Measurements from ENCODE around the gene NACC1. TPM values are rescaled to one million over a fixed set of nuclear protein-coding genes. Genes with fewer than 3 reads are reported as not detected.

Gene NACC1
- total RNA-seq, 4 donors from 2014 or later, result 31.6 to 54.2 (median 36.5) TPM

DNA sequence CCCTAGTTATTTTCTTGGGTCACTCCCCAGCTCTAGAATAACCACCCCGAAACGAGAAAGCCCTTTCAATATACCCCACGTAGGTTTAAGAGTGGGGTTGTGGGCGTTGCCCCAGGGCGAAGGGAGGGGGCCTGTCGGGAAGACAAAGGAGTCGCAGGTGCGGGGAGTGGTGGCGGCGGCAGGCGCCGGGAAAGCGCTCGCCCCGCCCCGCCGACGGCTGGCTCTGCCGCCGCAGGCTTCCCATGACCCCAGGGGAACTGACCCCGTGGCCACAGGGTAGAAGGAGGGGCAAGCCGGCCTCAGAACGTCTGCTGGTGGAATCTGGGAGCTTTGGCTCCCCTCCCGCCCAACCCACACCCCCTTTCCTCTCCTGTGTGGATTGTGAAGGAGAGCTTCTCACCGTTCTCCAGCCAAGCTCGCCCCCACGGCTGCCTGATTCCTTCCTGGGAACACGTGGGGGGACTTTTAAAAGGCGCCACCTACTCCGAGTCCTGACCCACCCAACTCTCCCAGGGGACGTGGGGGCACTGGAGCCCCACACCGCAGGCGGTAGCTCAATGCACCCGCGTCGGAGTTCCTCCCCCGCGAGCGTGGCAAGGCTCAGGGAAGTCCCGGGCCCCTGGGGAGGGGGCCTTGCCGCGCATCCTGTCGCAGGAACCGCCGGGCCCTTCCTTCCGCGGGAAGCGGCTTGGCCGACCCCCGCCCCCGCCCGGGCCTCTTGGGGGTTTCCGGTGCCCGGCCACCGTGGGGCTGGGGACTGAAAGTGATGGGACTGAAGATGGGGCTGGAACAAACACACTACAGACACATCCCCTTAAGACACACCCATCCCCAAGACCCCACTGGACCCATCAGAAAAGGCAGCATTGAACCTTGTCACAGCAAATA is 37.7 kb downstream of the NACC1 start:
- peak overlapping the region; percentile 70 to 92 (median 86) for H3K4me3 ChIP-seq
- intact Hi-C loops (cut with DNase I; ENCODE audit: low total_unique reads), result loop anchor here (10.0 kb wide), 2 partner anchors 371 to 1359 kb away; partner anchors contain the start of gene DNAJB1
- no peaks in the 10 kb centered on the region for H3K36me3 ChIP-seq
- in situ Hi-C loops (cut with MboI; ENCODE audit: low pct_ligation_motif_present in 1 of 4, low pct_unique_long_range_greater_than_20kb in 1 of 4, low sequenced_read_pairs in 3 of 4), result no loop called here
- WGBS, 2 donors (ENCODE audit: low coverage in 1 of 2), result 9% methylated on average over 28 of the region's 55 CpGs; no CpG with 5 or more reads in 1 of the 2 donors
- peak; percentile 88 for DNase-seq
- peak; percentile 16 for TF ChIP-seq POLR2A (IDR thresholded peaks at IDR 0.05)
- no peak for TF ChIP-seq EP300 (IDR thresholded peaks at IDR 0.05; ENCODE audit: low read depth)
- TF ChIP-seq, protein P1, sequence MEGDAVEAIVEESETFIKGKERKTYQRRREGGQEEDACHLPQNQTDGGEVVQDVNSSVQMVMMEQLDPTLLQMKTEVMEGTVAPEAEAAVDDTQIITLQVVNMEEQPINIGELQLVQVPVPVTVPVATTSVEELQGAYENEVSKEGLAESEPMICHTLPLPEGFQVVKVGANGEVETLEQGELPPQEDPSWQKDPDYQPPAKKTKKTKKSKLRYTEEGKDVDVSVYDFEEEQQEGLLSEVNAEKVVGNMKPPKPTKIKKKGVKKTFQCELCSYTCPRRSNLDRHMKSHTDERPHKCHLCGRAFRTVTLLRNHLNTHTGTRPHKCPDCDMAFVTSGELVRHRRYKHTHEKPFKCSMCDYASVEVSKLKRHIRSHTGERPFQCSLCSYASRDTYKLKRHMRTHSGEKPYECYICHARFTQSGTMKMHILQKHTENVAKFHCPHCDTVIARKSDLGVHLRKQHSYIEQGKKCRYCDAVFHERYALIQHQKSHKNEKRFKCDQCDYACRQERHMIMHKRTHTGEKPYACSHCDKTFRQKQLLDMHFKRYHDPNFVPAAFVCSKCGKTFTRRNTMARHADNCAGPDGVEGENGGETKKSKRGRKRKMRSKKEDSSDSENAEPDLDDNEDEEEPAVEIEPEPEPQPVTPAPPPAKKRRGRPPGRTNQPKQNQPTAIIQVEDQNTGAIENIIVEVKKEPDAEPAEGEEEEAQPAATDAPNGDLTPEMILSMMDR (IDR thresholded peaks at IDR 0.05), result no peak
- TF ChIP-seq POLR2AphosphoS5 (IDR thresholded peaks at IDR 0.05), result peak; percentile 12 to 83 (median 47)
- no peaks in the 10 kb centered on the region for H3K9me3 ChIP-seq
- no peaks in the 10 kb centered on the region for H3K27me3 ChIP-seq
- H3K27ac ChIP-seq, result peak overlapping the region; percentile 96 to 100 (median 99)
- peaks cover 0 to 24% (median 18%) of the 10 kb centered on the region in 4 donors for H3K4me1 ChIP-seq

DNA sequence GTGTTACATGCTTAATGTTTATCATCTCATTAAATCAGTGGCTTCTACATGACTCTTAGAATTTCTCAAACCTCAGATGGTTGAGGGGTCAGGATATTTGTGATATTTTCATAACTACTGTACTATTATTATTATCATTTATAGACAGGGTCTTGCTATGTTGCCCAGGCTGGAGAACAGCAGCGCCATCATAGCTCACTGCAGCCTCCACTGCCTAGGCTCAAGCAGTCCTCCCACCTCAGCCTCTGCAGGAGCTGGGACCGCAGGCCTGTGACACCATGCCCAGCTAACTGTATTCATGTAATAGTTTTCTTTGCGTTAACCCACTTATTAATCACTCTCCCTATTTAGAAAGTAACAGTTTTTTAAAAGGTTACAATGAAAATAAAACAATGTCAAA is 41.6 kb downstream of the NACC1 start:
- H3K4me3 ChIP-seq, result no peak overlapping the region
- peaks cover 24 to 61% (median 44%) of the 10 kb centered on the region in 4 donors for H3K4me1 ChIP-seq
- WGBS, 2 donors (ENCODE audit: low coverage in 1 of 2), result 97% methylated on average over 3 of the region's 3 CpGs; no CpG with 5 or more reads in 1 of the 2 donors
- H3K27me3 ChIP-seq, result no peaks in the 10 kb centered on the region
- H3K27ac ChIP-seq, result no peak overlapping the region
- in situ Hi-C loops (cut with MboI; ENCODE audit: low pct_ligation_motif_present in 1 of 4, low pct_unique_long_range_greater_than_20kb in 1 of 4, low sequenced_read_pairs in 3 of 4), result no loop called here
- H3K9me3 ChIP-seq, result no peaks in the 10 kb centered on the region
- intact Hi-C loops (cut with DNase I; ENCODE audit: low total_unique reads), result loop anchor here (10.0 kb wide), 2 partner anchors 375 to 1355 kb away; partner anchors contain the start of gene DNAJB1
- DNase-seq, result no peak
- TF ChIP-seq, protein P1 (IDR thresholded peaks at IDR 0.05), result no peak
- TF ChIP-seq POLR2A (IDR thresholded peaks at IDR 0.05) (no peak), EP300 (IDR thresholded peaks at IDR 0.05; ENCODE audit: low read depth) (no peak), POLR2AphosphoS5 (IDR thresholded peaks at IDR 0.05) (peak in 1 of 3 donors; percentile 36)
- H3K36me3 ChIP-seq, result no peaks in the 10 kb centered on the region

DNA sequence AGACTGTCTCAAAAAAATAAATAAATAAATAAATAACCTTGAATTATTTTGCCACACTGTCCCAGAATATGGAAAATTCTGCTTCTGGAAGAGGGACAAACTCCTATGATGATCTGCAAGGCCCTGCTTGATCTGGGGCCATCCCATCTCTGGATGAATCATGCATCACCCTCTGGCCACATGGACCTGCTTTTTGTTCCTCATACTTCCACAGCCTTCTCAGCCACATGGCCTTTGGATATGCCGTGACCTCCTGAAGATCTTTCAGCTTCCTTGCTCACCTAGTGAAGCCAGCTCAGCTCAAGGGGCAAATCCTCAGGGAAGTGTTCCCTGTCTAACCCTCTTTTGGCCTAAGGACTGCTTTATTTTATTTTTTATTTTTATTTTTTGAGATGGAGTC is 42.5 kb downstream of the NACC1 start:
- peak overlapping the region in 1 of 4 donors; percentile 97 for H3K27ac ChIP-seq
- H3K4me1 ChIP-seq, result peaks cover 31 to 61% (median 43%) of the 10 kb centered on the region in 4 donors
- H3K27me3 ChIP-seq, result no peaks in the 10 kb centered on the region
- no peak for DNase-seq
- WGBS, 2 donors (ENCODE audit: low coverage in 1 of 2), result 71 to 94% methylated on average over 1 of the region's 1 CpG
- intact Hi-C loops (cut with DNase I; ENCODE audit: low total_unique reads), result no loop called here
- H3K4me3 ChIP-seq, result no peak overlapping the region
- H3K36me3 ChIP-seq, result no peaks in the 10 kb centered on the region
- in situ Hi-C loops (cut with MboI; ENCODE audit: low pct_ligation_motif_present in 1 of 4, low pct_unique_long_range_greater_than_20kb in 1 of 4, low sequenced_read_pairs in 3 of 4), result no loop called here
- TF ChIP-seq POLR2A (IDR thresholded peaks at IDR 0.05) (no peak), POLR2AphosphoS5 (IDR thresholded peaks at IDR 0.05) (peak in 1 of 3 donors; percentile 33)
- no peaks in the 10 kb centered on the region for H3K9me3 ChIP-seq

DNA sequence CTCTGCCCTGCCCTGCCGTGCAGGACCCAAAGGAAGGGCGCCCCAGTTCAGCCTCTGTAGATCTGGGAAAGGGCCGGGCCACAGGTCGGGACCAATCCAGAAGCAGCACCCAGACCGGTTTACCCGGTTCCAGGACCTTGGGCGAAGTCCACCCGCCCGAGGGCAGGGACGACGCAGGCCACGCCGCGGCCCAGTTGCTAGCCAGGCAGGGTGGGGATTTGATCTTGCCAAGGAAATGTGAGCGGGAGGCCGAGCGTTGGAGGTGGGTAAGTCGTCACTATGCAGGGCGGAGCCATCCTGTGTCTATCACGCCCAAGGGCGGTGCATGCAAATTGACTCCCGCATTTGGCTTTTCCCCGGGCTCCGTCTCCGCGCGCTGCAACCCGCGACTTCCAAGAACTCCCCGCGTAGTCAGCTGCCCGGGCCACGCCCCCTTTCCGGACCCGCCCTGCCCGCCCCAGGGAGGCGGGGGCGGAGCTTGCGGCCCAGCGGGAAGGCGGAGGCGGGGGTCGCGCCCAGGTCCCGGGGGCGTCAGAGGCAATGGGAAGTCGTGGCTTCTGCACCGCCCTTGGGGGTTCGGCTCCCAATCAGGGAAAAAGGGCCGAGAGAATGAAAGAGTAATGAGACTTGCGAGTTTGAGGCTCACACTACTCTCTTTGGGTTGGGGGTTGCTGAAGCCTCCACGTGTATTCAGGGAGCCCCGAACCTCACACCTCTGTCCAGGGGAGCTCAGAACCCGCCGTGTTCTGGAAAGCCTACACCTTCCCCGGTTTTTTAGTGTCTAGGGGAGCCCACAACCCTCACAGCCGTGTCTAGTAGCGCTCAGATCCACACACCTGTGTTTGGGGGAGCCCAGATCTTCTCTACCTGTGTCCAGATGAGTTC is 44.9 kb downstream of the NACC1 start:
- peaks cover 36 to 67% (median 57%) of the 10 kb centered on the region in 4 donors for H3K4me1 ChIP-seq
- no peaks in the 10 kb centered on the region for H3K36me3 ChIP-seq
- intact Hi-C loops (cut with DNase I; ENCODE audit: low total_unique reads), result no loop called here
- no peaks in the 10 kb centered on the region for H3K9me3 ChIP-seq
- no peaks in the 10 kb centered on the region for H3K27me3 ChIP-seq
- peak overlapping the region; percentile 95 to 98 (median 97) for H3K27ac ChIP-seq
- in situ Hi-C loops (cut with MboI; ENCODE audit: low pct_ligation_motif_present in 1 of 4, low pct_unique_long_range_greater_than_20kb in 1 of 4, low sequenced_read_pairs in 3 of 4), result no loop called here
- peak; percentile 99 for DNase-seq
- peak; percentile 58 for TF ChIP-seq EP300 (IDR thresholded peaks at IDR 0.05; ENCODE audit: low read depth)
- TF ChIP-seq, protein P1 (IDR thresholded peaks at IDR 0.05), result no peak
- peak; percentile 64 for TF ChIP-seq POLR2A (IDR thresholded peaks at IDR 0.05)
- TF ChIP-seq POLR2AphosphoS5 (IDR thresholded peaks at IDR 0.05), result peak; percentile 73 to 95 (median 91)
- H3K4me3 ChIP-seq, result peak overlapping the region; percentile 20 to 46 (median 26)
- 3% methylated on average over 33 of the region's 58 CpGs; no CpG with 5 or more reads in 1 of the 2 donors for WGBS, 2 donors (ENCODE audit: low coverage in 1 of 2)

Data from transverse colon (tissue), 4 donors.